ENCODE data around the gene NBAS. TPM values are rescaled to one million over a fixed set of nuclear protein-coding genes. Genes with fewer than 3 reads are reported as not detected.
A peak's percentile ranks its signal among the peaks of the same experiment; 100 is the strongest.

NBAS gene
- polyA plus RNA-seq, 1 donor from 2014 or later: 31.9 TPM

DNA sequence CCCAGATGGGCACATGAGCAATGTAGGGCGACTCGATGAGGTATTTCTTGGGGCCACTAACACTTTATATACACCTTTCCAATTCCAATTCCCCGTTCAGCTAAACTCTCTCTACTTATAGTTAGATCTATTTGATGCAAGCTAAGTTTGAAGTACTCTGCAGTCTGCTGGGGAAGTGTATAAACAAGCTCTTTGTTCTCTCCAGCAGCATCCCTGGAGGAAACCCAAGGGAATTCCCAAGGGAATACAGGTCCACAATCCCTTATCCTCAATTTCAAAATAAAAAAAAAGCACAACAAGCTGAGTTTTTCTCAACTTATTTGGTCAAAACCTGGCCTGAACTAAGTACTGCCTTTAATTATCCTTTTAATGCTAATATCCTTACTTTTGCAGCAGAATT lies 433.3 kb downstream of the NBAS start:
- no peaks in the 10 kb centered on the region for H3K36me3 ChIP-seq (ENCODE audit: insufficient read depth, low read length)
- H3K9ac ChIP-seq (ENCODE audit: low read length): no peak overlapping the region
- no peak overlapping the region for H2AFZ ChIP-seq (ENCODE audit: low read depth, low read length)

DNA sequence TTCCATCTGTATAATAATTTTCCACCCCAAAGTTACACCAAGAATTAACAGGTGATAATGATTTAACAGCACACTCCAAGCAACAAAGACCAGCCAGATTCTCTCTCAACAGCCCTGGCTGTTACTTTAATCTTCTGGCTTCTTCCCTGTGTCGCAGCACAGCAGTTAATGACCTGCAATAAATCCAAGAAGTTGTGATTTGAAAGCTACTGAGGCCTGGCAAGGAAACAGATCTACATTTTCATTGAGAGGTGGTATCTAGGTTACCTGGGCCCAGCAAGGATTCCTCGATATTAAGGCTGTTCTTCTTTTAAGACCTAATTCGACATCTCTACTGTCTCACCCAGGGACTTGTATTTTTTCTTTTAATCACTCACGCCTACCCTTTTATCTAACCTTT lies 433.8 kb downstream of the NBAS start:
- Histone ChIP-seq H3K9ac (ENCODE audit: low read length) (no peak overlapping the region), H3K4me2 (ENCODE audit: low read length) (no peak overlapping the region), H3K36me3 (ENCODE audit: insufficient read depth, low read length) (no peaks in the 10 kb centered on the region), H4K20me1 (ENCODE audit: insufficient read depth) (no peaks in the 10 kb centered on the region), H2AFZ (ENCODE audit: low read depth, low read length) (no peak overlapping the region), H3K4me3 (ENCODE audit: low read length) (no peak overlapping the region), H3F3A (ENCODE audit: insufficient read depth, low read length, poor library complexity, severe bottlenecking) (no peaks in the 10 kb centered on the region), H3K9me3 (ENCODE audit: low read length) (no peaks in the 10 kb centered on the region), H3K9me2 (ENCODE audit: insufficient read depth, low read length) (no peaks in the 10 kb centered on the region), H3K79me2 (replicated peaks; ENCODE audit: insufficient read depth, low read length) (no peaks in the 10 kb centered on the region), H3K27ac (ENCODE audit: low read length) (peak overlapping the region; percentile 32), H3K27me3 (ENCODE audit: insufficient read depth, low read depth, low read length) (no peaks in the 10 kb centered on the region)
- peak; percentile 25 for TF ChIP-seq POLR2AphosphoS5 (IDR thresholded peaks at IDR 0.05)
- no peak for TF ChIP-seq EP300 (conservative IDR thresholded peaks at IDR 0.05; ENCODE audit: poor library complexity, severe bottlenecking)
- TF ChIP-seq, protein P1, sequence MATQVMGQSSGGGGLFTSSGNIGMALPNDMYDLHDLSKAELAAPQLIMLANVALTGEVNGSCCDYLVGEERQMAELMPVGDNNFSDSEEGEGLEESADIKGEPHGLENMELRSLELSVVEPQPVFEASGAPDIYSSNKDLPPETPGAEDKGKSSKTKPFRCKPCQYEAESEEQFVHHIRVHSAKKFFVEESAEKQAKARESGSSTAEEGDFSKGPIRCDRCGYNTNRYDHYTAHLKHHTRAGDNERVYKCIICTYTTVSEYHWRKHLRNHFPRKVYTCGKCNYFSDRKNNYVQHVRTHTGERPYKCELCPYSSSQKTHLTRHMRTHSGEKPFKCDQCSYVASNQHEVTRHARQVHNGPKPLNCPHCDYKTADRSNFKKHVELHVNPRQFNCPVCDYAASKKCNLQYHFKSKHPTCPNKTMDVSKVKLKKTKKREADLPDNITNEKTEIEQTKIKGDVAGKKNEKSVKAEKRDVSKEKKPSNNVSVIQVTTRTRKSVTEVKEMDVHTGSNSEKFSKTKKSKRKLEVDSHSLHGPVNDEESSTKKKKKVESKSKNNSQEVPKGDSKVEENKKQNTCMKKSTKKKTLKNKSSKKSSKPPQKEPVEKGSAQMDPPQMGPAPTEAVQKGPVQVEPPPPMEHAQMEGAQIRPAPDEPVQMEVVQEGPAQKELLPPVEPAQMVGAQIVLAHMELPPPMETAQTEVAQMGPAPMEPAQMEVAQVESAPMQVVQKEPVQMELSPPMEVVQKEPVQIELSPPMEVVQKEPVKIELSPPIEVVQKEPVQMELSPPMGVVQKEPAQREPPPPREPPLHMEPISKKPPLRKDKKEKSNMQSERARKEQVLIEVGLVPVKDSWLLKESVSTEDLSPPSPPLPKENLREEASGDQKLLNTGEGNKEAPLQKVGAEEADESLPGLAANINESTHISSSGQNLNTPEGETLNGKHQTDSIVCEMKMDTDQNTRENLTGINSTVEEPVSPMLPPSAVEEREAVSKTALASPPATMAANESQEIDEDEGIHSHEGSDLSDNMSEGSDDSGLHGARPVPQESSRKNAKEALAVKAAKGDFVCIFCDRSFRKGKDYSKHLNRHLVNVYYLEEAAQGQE (IDR thresholded peaks at IDR 0.05; ENCODE audit: borderline replicate concordance): peak; percentile 10

More for the DNA sequence above, 433.3 kb downstream of the NBAS start:
- H3K4me2 ChIP-seq (ENCODE audit: low read length): no peak overlapping the region
- no peaks in the 10 kb centered on the region for H3F3A ChIP-seq (ENCODE audit: insufficient read depth, low read length, poor library complexity, severe bottlenecking)
- no peaks in the 10 kb centered on the region for H3K9me3 ChIP-seq (ENCODE audit: low read length)
- no peaks in the 10 kb centered on the region for H3K27me3 ChIP-seq (ENCODE audit: insufficient read depth, low read depth, low read length)
- H3K4me3 ChIP-seq (ENCODE audit: low read length): no peak overlapping the region
- TF ChIP-seq POLR2AphosphoS5 (IDR thresholded peaks at IDR 0.05) (no peak), EP300 (conservative IDR thresholded peaks at IDR 0.05; ENCODE audit: poor library complexity, severe bottlenecking) (no peak), EZH2 (IDR thresholded peaks at IDR 0.05; ENCODE audit: borderline replicate concordance, insufficient read depth, low read length, poor library complexity, severe bottlenecking) (no peak), TAF1 (IDR thresholded peaks at IDR 0.05; ENCODE audit: low read depth) (no peak), RAD21 (conservative IDR thresholded peaks at IDR 0.05) (no peak), MXI1 (conservative IDR thresholded peaks at IDR 0.05; ENCODE audit: poor library complexity, severe bottlenecking) (no peak), SMC3 (conservative IDR thresholded peaks at IDR 0.05; ENCODE audit: poor library complexity) (no peak)
- TF ChIP-seq, protein P1 (IDR thresholded peaks at IDR 0.05; ENCODE audit: borderline replicate concordance): no peak
- TF ChIP-seq, protein P2, sequence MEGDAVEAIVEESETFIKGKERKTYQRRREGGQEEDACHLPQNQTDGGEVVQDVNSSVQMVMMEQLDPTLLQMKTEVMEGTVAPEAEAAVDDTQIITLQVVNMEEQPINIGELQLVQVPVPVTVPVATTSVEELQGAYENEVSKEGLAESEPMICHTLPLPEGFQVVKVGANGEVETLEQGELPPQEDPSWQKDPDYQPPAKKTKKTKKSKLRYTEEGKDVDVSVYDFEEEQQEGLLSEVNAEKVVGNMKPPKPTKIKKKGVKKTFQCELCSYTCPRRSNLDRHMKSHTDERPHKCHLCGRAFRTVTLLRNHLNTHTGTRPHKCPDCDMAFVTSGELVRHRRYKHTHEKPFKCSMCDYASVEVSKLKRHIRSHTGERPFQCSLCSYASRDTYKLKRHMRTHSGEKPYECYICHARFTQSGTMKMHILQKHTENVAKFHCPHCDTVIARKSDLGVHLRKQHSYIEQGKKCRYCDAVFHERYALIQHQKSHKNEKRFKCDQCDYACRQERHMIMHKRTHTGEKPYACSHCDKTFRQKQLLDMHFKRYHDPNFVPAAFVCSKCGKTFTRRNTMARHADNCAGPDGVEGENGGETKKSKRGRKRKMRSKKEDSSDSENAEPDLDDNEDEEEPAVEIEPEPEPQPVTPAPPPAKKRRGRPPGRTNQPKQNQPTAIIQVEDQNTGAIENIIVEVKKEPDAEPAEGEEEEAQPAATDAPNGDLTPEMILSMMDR (IDR thresholded peaks at IDR 0.05; ENCODE audit: poor library complexity, severe bottlenecking): no peak
- H3K79me2 ChIP-seq (replicated peaks; ENCODE audit: insufficient read depth, low read length): no peaks in the 10 kb centered on the region
- no peaks in the 10 kb centered on the region for H4K20me1 ChIP-seq (ENCODE audit: insufficient read depth)
- H3K27ac ChIP-seq (ENCODE audit: low read length): peak overlapping the region; percentile 32
- no peaks in the 10 kb centered on the region for H3K9me2 ChIP-seq (ENCODE audit: insufficient read depth, low read length)

Measured in neural cell (in vitro differentiated cells).